SK-N-SH (cell line): ENCODE results near the gene SPINK8. TPM values are rescaled to one million over a fixed set of nuclear protein-coding genes. Genes with fewer than 3 reads are reported as not detected.
"Not testable (repeated sequence)": the region's sequence is repeated elsewhere in the genome, so short reads cannot be mapped to it uniquely, and the experiment has no call there.

Experiments used
- CTCF ChIA-PET: fragments of 300-600, 350-600 bp; formaldehyde crosslinking; extraction: SDS; loops from one replicate; lab custom pipeline; 2021; lab: Yijun Ruan, JAX
- POLR2A ChIA-PET: fragments of 350-600 bp; sonication (Branson Sonifier 250); formaldehyde crosslinking; extraction: SDS; loops from one replicate; lab custom pipeline; 2020; ENCODE audit warnings: antibody characterized with exemption, inconsistent platforms; lab: Yijun Ruan, JAX
- DNase-seq: peaks from one replicate; pipeline ENCODE4 v3.0.0; 2012
- H2AFZ ChIP-seq: fragments of 200-600 bp; sonication (generic); 2 replicates; pipeline ENCODE4 v1.8.1; 2016; ENCODE audit warnings: antibody characterized with exemption, mild to moderate bottlenecking, low read depth
- H3F3A ChIP-seq: fragments of 200-600 bp; sonication (generic); replicated peaks from 2 replicates; pipeline ENCODE3; 2016; ENCODE audit warnings: antibody characterized with exemption, mild to moderate bottlenecking; ENCODE audit not compliant: insufficient read depth
- H3K27ac ChIP-seq, 2 experiments: fragments of 200-500 bp in 1 of 2; fragments of 200-600 bp in 1 of 2; sonication (Bioruptor generic) in 1 of 2; sonication (generic), shearing (Covaris generic) in 1 of 2; 2 replicates each; pipeline versions ENCODE4 v1.5.1 to v1.6.1; 2014 to 2016; ENCODE audit warnings: low read depth in 2 of 2, inconsistent platforms in 1 of 2, low read length in 1 of 2, mild to moderate bottlenecking in 1 of 2, mixed read lengths in 1 of 2
- H3K27me3 ChIP-seq: fragments of 200-600 bp; sonication (generic), shearing (Covaris generic); 2 replicates; pipeline ENCODE4 v1.6.1; 2016; ENCODE audit warnings: mixed run types; ENCODE audit not compliant: insufficient read depth
- H3K36me3 ChIP-seq, 2 experiments: fragments of 200-500 bp in 1 of 2; fragments of 200-600 bp in 1 of 2; sonication (Bioruptor generic) in 1 of 2; sonication (generic) in 1 of 2; replicated peaks in 1 of 2; 2 replicates each; pipeline versions ENCODE3 to v1.5.1; 2014 to 2016; ENCODE audit warnings: low read length in 1 of 2, mild to moderate bottlenecking in 1 of 2; ENCODE audit not compliant: insufficient read depth in 2 of 2, control insufficient read depth in 1 of 2
- H3K4me1 ChIP-seq, 2 experiments: fragments of 200-500 bp in 1 of 2; fragments of 200-600 bp in 1 of 2; sonication (Bioruptor generic) in 1 of 2; sonication (generic), shearing (Covaris generic) in 1 of 2; 2 replicates each; pipeline versions ENCODE4 v1.5.1 to v1.6.1; 2014 to 2016; ENCODE audit warnings: low read depth in 1 of 2, low read length in 1 of 2, mixed run types in 1 of 2; ENCODE audit not compliant: insufficient read depth in 2 of 2, control insufficient read depth in 1 of 2
- H3K4me2 ChIP-seq: fragments of 200-600 bp; sonication (generic), shearing (Covaris generic); 2 replicates; pipeline ENCODE4 v1.6.1; 2017; ENCODE audit warnings: mixed run types
- H3K4me3 ChIP-seq, 2 experiments: fragments of 200-500 bp in 1 of 2; fragments of 200-600 bp in 1 of 2; sonication (Bioruptor generic) in 1 of 2; sonication (generic), shearing (Covaris generic) in 1 of 2; 2 replicates each; pipeline versions ENCODE4 v1.5.1 to v1.8.1; 2014 to 2016; ENCODE audit warnings: low read depth in 2 of 2, inconsistent platforms in 1 of 2, low read length in 1 of 2, mild to moderate bottlenecking in 1 of 2, mixed read lengths in 1 of 2, moderate library complexity in 1 of 2
- H3K79me2 ChIP-seq: fragments of 200-600 bp; sonication (generic); 2 replicates; pipeline ENCODE4 v1.8.1; 2017; ENCODE audit warnings: mild to moderate bottlenecking; ENCODE audit not compliant: insufficient read depth
- H3K9ac ChIP-seq: fragments of 200-600 bp; sonication (generic); 2 replicates; pipeline ENCODE4 v1.6.1; 2017; ENCODE audit warnings: mixed run types
- H3K9me2 ChIP-seq: fragments of 200-600 bp; sonication (generic); 2 replicates; pipeline ENCODE4 v1.6.1; 2017; ENCODE audit warnings: mixed run types
- H3K9me3 ChIP-seq: fragments of 200-600 bp; sonication (generic); 2 replicates; pipeline ENCODE4 v1.6.1; 2017; ENCODE audit warnings: mixed run types, mild to moderate bottlenecking, moderate library complexity
- H4K20me1 ChIP-seq: fragments of 200-600 bp; sonication (generic); 2 replicates; pipeline ENCODE4 v1.6.1; 2017; ENCODE audit warnings: mild to moderate bottlenecking, mixed run types; ENCODE audit not compliant: insufficient read depth
- EP300 ChIP-seq, 2 experiments: IDR thresholded peaks; 2 replicates each; pipeline versions ENCODE4 v1.4.0 to v1.6.1; 2012; ENCODE audit warnings: borderline replicate concordance in 1 of 2, low read depth in 1 of 2, low read length in 1 of 2
- GATA2 ChIP-seq: sonication (generic); formaldehyde crosslinking; IDR thresholded peaks from 2 replicates; pipeline ENCODE4 v1.5.0; 2020; ENCODE audit warnings: mild to moderate bottlenecking, missing genetic modification reagents
- NFIC ChIP-seq: IDR thresholded peaks from 2 replicates; pipeline ENCODE4 v1.4.0; 2012; ENCODE audit warnings: borderline replicate concordance
- REST ChIP-seq: IDR thresholded peaks from 2 replicates; pipeline ENCODE4 v1.6.1; 2012; ENCODE audit warnings: mild to moderate bottlenecking, low read depth, low read length, moderate library complexity
- RFX5 ChIP-seq: IDR thresholded peaks from 2 replicates; pipeline ENCODE4 v1.6.1; 2012; ENCODE audit warnings: mild to moderate bottlenecking, improper control_type of control experiment, low read length
- TEAD4 ChIP-seq: IDR thresholded peaks from 2 replicates; pipeline ENCODE4 v1.4.0; 2012; ENCODE audit warnings: mild to moderate bottlenecking, borderline replicate concordance; ENCODE audit not compliant: insufficient read depth
- WGBS: methylation state at CpG from one replicate; pipeline ENCODE4 v1.1.6; 2017; ENCODE audit warnings: low lambda C conversion rate; 5-methylcytosine and 5-hydroxymethylcytosine counted together
- polyA plus RNA-seq, 3 experiments: library from polyadenylated mRNA; depleted of rRNA; stranded (reverse); fragments of >200 nt; gene quantifications; 2 replicates each; pipeline ENCODE4 v1.2.3, GENCODE V29; 2012

The SPINK8 gene
- polyA plus RNA-seq, 1 of the 3 experiments (the other 2 are of a cell fraction): not detected

DNA sequence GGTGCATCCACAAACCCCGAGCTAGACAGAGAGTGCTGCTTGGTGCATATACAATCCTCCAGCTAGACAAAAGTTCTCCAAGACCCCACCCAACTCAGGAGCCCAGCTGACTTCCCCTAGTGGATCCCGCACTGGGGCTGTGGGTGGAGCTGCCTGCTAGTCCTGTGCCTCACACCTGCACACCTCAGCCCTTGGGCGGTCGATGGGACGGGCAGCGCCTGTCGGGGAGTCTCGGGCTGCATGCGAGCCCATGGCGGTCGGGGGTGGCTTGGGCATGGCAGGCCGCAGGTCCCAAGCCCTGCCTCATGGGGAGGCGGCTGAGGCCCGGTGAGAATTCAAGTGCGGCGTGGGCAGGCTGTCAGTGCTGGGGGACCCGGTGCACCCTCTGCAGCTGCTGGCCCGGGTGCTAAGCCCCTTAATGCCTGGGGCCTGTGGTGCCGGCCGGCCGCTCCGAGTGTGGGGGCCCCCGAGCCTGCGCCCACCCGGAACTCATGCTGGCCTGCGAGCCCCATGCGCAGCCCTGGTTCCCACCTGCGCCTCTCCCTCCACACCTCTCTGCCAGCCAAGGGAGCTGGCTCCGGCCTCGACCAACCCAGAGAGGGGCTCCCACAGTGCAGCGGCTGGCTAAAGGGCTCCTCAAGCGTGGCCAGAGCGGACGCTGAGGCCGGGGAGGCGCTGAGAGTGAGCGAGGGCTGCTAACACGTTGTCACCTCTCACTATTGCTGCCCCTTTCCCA, 61.5 kb downstream of the SPINK8 start:
- H3K4me1 ChIP-seq: no peaks in the 10 kb centered on the region; a peak in 1 of 4 replicates
- no peak overlapping the region for H3K4me2 ChIP-seq
- POLR2A ChIA-PET: interaction anchor here (0.6 to 1.3 kb wide), 2 partner anchors 26 to 129 kb away, joined by 3 read pairs; no protein-coding TSS in a partner anchor
- no peaks in the 10 kb centered on the region for H3K9me3 ChIP-seq
- peaks cover 0 to 15% of the 10 kb centered on the region in 2 experiments for H3K36me3 ChIP-seq
- no peak for TF ChIP-seq RFX5
- TF ChIP-seq NFIC: no peak
- no peak for TF ChIP-seq GATA2 (CRISPR knock-in tag)
- no peak for TF ChIP-seq TEAD4
- no peak for TF ChIP-seq REST
- no peak for TF ChIP-seq EP300 (IDR thresholded peaks at IDR 0.05; ENCODE audit: borderline replicate concordance in 1 of 2, low read depth in 1 of 2, low read length in 1 of 2)
- TF ChIP-seq, all 33 proteins: peak for 0
- no peak overlapping the region for H3K9ac ChIP-seq
- 91% methylated on average over 11 of the region's 38 CpGs for WGBS
- no peaks in the 10 kb centered on the region for H4K20me1 ChIP-seq
- no peaks in the 10 kb centered on the region for H3F3A ChIP-seq
- CTCF ChIA-PET: interaction anchor here (0.7 to 10.9 kb wide), 12 partner anchors 8 to 277 kb away, joined by 3 to 379 read pairs (median 4); partner anchors contain the start of genes CCDC51, PLXNB1, TMA7 and ZNF589
- H3K27me3 ChIP-seq: no peaks in the 10 kb centered on the region
- no peak overlapping the region for H3K4me3 ChIP-seq
- no peak for DNase-seq
- no peaks in the 10 kb centered on the region for H3K79me2 ChIP-seq
- no peaks in the 10 kb centered on the region for H3K9me2 ChIP-seq
- H3K27ac ChIP-seq: no peak overlapping the region
- no peak overlapping the region for H2AFZ ChIP-seq

GRCh38 chr3:48271223-48271622, 62.2 kb downstream of the SPINK8 start:
- H3K9me2 ChIP-seq, H2AFZ ChIP-seq, H3K4me2 ChIP-seq, H3K27me3 ChIP-seq, H3K9ac ChIP-seq, H3K79me2 ChIP-seq, H3K4me1 ChIP-seq, H3K4me3 ChIP-seq, H4K20me1 ChIP-seq, H3F3A ChIP-seq, DNase-seq, H3K27ac ChIP-seq, H3K9me3 ChIP-seq: not testable (repeated sequence)
- peaks cover 0 to 22% of the 10 kb centered on the region in 2 experiments for H3K36me3 ChIP-seq
- 94% methylated on average over 10 of the region's 10 CpGs for WGBS
- ChIA-PET POLR2A (interaction anchor here (0.6 to 1.3 kb wide), 2 partner anchors 26 to 130 kb away, joined by 3 read pairs; no protein-coding TSS in a partner anchor), CTCF (interaction anchor here (0.7 to 10.9 kb wide), 8 partner anchors 13 to 278 kb away, joined by 3 to 379 read pairs (median 4); partner anchors contain the start of gene PLXNB1)
